Testis (tissue), 3 donors: Measurements from ENCODE around the gene MYADML2. TPM values are rescaled to one million over a fixed set of nuclear protein-coding genes. Genes with fewer than 3 reads are reported as not detected.

ENCODE experiments used
- DNase-seq: peaks from one replicate; pipeline ENCODE4 v3.0.0-alpha.2; 2019
- H3K27ac ChIP-seq, 2 donors: fragments of 200-600 bp; sonication (generic); one replicate each; pipeline ENCODE4 v1.5.1; 2019
- H3K27me3 ChIP-seq: fragments of 200-600 bp; sonication (generic); one replicate; pipeline ENCODE4 v1.5.1; 2019
- H3K36me3 ChIP-seq: fragments of 200-600 bp; sonication (generic); one replicate; pipeline ENCODE4 v1.5.1; 2017; ENCODE audit warnings: low read depth; ENCODE audit errors: missing control alignments
- H3K4me1 ChIP-seq: fragments of 200-600 bp; sonication (generic); one replicate; pipeline ENCODE4 v1.5.1; 2019
- H3K4me3 ChIP-seq, 2 donors: fragments of 200-600 bp; sonication (generic); one replicate each; pipeline ENCODE4 v1.5.1; 2017 to 2019
- H3K9me3 ChIP-seq: fragments of 200-600 bp; sonication (generic); one replicate; pipeline ENCODE4 v1.5.1; 2017
- POLR2A ChIP-seq: fragments of 450-650 bp; IDR thresholded peaks from one replicate; pipeline ENCODE4 v1.6.1; 2017; ENCODE audit warnings: antibody characterized with exemption, mild to moderate bottlenecking, moderate library complexity
- WGBS, 2 donors: methylation state at CpG; one replicate each; pipeline ENCODE4 v1.1.5; 2018; 5-methylcytosine and 5-hydroxymethylcytosine counted together
- intact Hi-C: fragments of 100-400 bp; cut with DNase I; formaldehyde crosslinking; loops from one replicate; pipeline ENCODE4 v1.15.1; 2023; ENCODE audit warnings: low total_unique reads
- polyA plus RNA-seq: library from polyadenylated mRNA; stranded (reverse); fragments of 350-450 nt; fragmentation: Illumina TruSeq; extraction: RNeasy Lipid Tissue Mini Kit (QIAGEN cat#74804); gene quantifications from one replicate; pipeline ENCODE4 v1.2.3, GENCODE V29; 2014; ENCODE audit warnings: low read depth, low replicate concordance; ENCODE audit not compliant: insufficient read depth
- total RNA-seq, 2 donors: library from RNA; depleted of rRNA; stranded (reverse); fragments of >200 nt; gene quantifications; one replicate each; pipeline ENCODE4 v1.2.3, GENCODE V29; 2016
- TF ChIP-seq, protein P1 (sequence below), 3 experiments: fragments of 450-650 bp in 2 of 3; fragments of 200-600 bp in 1 of 3; sonication (generic) in 1 of 3; IDR thresholded peaks; one replicate each; pipeline ENCODE4 v1.5.1; 2016 to 2019; ENCODE audit warnings: antibody characterized with exemption in 3 of 3, mild to moderate bottlenecking in 2 of 3, moderate library complexity in 1 of 3

Gene MYADML2
- total and polyA plus RNA-seq, 3 donors from 2014 or later: 0.16 to 0.57 (median 0.25) TPM

DNA sequence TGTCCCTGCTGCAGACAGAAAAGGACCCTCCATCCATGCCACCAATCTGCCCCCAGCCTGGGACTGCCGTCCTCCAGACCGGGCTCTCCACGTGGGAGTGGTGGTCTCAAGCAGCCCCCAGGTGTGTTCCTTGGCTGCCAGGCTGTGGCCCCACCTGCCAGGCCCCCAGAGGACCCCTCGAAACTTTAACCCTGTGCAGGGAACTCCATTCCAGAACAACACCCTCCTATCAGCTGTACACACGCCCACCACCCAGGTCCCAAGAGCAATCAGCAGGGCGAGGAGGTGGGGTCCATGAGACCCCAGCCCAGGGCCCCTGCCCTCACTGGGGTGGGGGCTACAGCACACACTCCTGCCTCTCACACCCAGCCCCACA is 11.3 kb downstream of the MYADML2 start:
- Histone ChIP-seq H3K36me3 (no peaks in the 10 kb centered on the region), H3K4me3 (no peak overlapping the region), H3K9me3 (no peaks in the 10 kb centered on the region), H3K27ac (no peak overlapping the region), H3K27me3 (no peaks in the 10 kb centered on the region), H3K4me1 (peaks cover 6% of the 10 kb centered on the region)
- intact Hi-C loops: no loop called here
- no peak for TF ChIP-seq POLR2A
- no peak for DNase-seq
- WGBS, 2 donors: 84 to 93% methylated on average over 6 of the region's 6 CpGs

DNA sequence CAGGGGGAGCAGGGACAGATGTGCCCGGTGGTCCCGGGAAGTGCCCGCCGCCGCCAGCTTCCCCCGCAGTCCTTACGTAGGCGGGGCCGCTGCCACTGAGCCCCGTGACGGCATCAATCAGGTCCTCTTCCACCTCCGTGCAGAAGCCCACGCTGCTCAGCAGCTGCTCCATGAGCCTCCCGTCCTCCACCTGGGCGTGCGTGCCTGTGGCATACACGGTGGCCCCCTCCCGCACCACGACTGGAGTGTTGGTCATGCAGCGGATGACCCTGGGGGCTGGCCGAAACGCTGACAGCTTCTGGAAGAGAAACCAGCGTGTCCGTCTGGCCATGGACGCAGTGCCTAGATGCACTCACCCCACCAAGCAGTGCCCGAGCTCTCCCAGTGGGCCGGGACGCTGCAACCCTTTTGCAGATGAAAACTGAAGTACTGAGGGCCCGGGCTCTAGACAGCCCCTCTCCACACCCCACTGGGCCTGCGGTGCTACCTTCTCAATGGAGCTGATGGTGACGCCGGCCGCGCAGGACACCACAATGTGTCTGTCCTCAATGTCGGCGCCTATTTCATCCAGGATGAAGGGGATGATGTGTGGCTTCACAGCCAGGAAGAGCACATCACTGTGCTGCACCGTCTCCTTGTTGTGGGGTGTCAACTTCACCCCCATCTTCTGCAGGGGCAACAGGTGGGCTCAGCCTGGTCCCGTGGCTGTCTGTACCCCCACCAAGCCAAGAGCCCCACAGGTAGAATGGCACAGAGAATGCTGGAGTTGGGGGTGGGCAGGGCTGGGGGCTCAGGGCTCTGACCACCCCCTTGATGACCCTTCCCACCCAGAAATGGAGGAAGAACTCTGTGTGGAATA is 12.0 kb downstream of the MYADML2 start:
- intact Hi-C loops: no loop called here
- H3K27me3 ChIP-seq: no peaks in the 10 kb centered on the region
- no peak for TF ChIP-seq POLR2A
- TF ChIP-seq, protein P1, sequence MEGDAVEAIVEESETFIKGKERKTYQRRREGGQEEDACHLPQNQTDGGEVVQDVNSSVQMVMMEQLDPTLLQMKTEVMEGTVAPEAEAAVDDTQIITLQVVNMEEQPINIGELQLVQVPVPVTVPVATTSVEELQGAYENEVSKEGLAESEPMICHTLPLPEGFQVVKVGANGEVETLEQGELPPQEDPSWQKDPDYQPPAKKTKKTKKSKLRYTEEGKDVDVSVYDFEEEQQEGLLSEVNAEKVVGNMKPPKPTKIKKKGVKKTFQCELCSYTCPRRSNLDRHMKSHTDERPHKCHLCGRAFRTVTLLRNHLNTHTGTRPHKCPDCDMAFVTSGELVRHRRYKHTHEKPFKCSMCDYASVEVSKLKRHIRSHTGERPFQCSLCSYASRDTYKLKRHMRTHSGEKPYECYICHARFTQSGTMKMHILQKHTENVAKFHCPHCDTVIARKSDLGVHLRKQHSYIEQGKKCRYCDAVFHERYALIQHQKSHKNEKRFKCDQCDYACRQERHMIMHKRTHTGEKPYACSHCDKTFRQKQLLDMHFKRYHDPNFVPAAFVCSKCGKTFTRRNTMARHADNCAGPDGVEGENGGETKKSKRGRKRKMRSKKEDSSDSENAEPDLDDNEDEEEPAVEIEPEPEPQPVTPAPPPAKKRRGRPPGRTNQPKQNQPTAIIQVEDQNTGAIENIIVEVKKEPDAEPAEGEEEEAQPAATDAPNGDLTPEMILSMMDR (IDR thresholded peaks at IDR 0.05): no peak
- no peaks in the 10 kb centered on the region for H3K9me3 ChIP-seq
- WGBS, 2 donors: 92 to 94% methylated on average over 23 to 38 of the region's 38 CpGs
- DNase-seq: no peak
- no peak overlapping the region for H3K4me3 ChIP-seq
- H3K36me3 ChIP-seq: no peaks in the 10 kb centered on the region
- no peak overlapping the region for H3K27ac ChIP-seq
- H3K4me1 ChIP-seq: peaks cover 6% of the 10 kb centered on the region

DNA sequence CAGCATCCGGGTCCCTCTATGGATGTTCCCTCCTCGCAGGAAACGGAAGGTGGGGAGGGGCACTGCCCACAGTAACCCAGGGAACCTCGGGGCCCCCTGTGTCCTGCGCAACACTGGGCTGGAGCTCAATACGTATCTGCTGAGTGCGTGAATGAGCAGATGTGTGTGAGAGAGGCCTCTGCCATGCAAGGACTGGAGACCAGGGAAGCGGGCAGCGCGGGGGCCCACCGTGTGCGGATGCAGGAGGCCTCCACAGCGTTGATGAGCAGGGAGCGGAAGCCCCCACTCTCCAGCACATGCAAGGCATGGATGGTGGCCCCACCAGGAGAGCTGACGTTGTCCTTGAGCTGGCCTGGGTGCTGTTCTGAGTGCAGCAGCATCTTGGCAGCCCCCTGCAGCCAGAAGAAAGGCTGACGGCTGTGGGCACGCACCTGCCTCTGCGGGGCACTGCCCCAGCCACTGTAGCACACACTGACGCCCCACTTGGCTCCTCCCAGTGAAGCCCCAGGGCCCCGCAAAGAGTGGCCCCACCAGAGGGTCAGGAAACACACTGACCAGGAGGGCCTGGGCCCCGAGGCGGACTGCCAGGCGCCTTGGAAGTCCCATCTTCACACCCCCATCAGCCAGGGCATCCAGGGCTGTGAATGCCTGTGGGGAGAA is 12.8 kb downstream of the MYADML2 start:
- Histone ChIP-seq H3K27ac (no peak overlapping the region), H3K4me3 (no peak overlapping the region), H3K4me1 (peaks cover 6% of the 10 kb centered on the region), H3K9me3 (no peaks in the 10 kb centered on the region), H3K27me3 (no peaks in the 10 kb centered on the region), H3K36me3 (no peaks in the 10 kb centered on the region)
- TF ChIP-seq, protein P1 (IDR thresholded peaks at IDR 0.05): no peak
- TF ChIP-seq POLR2A: no peak
- no peak for DNase-seq
- intact Hi-C loops: no loop called here
- WGBS, 2 donors: 84 to 95% methylated on average over 4 to 22 of the region's 23 CpGs

DNA sequence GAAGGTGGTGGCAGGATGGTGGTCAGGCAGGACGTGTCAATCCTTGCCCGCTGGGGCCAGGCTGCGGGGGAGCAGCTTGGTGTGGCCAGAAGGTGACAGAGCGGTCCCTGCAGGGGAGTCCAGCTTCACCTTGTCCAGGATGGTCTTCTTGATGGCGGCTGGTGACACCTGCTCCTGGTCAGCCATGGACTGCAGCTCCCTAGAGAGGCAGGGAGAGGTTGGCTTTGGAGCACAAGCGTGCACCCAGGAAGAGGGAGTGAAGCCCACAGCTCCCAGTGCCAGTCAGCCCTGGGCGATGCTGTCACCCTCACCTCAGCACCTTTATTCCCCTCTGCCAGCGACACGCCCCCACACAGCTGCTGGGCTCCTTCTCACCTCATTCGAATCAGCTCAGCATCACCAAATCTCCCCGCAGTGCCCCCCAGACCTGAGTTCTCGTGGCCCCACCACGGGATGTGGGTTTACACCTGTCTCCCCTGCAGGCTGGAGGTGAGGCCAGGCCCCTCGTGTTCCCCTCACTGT is 13.8 kb downstream of the MYADML2 start:
- no peaks in the 10 kb centered on the region for H3K36me3 ChIP-seq
- 86 to 90% methylated on average over 14 of the region's 14 CpGs for whole genome bisulfite sequencing, 2 donors
- intact Hi-C loops: no loop called here
- no peak for DNase-seq
- H3K27me3 ChIP-seq: no peaks in the 10 kb centered on the region
- peaks cover 10% of the 10 kb centered on the region for H3K4me1 ChIP-seq
- TF ChIP-seq POLR2A: no peak
- no peaks in the 10 kb centered on the region for H3K9me3 ChIP-seq
- H3K4me3 ChIP-seq: no peak overlapping the region
- H3K27ac ChIP-seq: no peak overlapping the region

DNA sequence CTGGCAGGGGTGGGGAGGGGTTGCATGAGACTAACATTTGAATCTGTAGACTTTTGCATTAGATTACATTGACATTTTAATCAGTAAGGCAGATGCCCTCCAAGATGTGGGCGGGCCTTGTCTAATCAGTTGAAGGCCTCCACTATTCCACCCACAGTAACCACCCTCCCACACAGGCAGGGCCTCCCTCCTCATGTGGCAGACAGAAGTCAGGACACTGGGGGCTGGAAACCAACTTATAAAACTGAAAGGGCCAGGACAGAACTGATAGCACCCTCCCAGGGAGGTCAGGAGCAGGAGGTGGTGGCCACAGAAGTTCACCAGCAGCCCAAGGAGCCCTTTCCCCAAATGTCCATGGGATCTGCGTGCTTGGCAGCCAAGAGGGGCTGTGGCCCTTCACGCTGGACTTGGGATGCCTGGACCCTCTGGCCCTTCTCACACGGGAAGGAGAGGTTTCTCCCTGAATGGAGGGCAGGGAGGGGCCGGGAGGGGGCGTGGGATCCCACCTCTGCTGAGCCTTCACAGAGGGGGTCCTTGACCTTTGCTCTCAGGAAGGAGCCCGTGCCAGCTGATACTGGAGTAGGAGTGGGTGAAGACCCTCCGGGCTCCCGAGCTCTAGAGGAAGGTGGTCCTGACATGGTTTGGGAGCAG is 14.6 kb downstream of the MYADML2 start:
- Histone ChIP-seq H3K27ac (no peak overlapping the region), H3K9me3 (no peaks in the 10 kb centered on the region), H3K36me3 (no peaks in the 10 kb centered on the region), H3K27me3 (no peaks in the 10 kb centered on the region), H3K4me3 (no peak overlapping the region), H3K4me1 (peaks cover 10% of the 10 kb centered on the region)
- 76 to 87% methylated on average over 9 of the region's 9 CpGs for WGBS, 2 donors
- TF ChIP-seq, protein P1 (IDR thresholded peaks at IDR 0.05): no peak
- TF ChIP-seq POLR2A: no peak
- no peak for DNase-seq
- intact Hi-C loops: no loop called here
